Endothelial cell of hepatic sinusoid (primary cell): ENCODE data around the gene SPATA20.

Experiments used
- in situ Hi-C: cut with HindIII; loops from 2 replicates; pipeline ENCODE4 v1.10.0; 2017; ENCODE audit warnings: low sequenced_read_pairs

SPATA20 gene

GRCh38 chr17:50594128-50594823 is 47.3 kb downstream of the SPATA20 start:
- in situ Hi-C loops, result loop anchor here (5.0 kb wide), 1 partner anchor 33 kb away; no protein-coding TSS in a partner anchor

GRCh38 chr17:50594892-50595291 is 47.9 kb downstream of the SPATA20 start:
- in situ Hi-C loops, result loop anchor here (5.0 kb wide), 1 partner anchor 32 kb away; no protein-coding TSS in a partner anchor

- in situ Hi-C loops, result no loop called here
Observed at GRCh38 chr17:50596191-50597037, 49.4 kb downstream of the SPATA20 start.

- in situ Hi-C loops, result no loop called here
Observed at GRCh38 chr17:50598487-50598886, 51.5 kb downstream of the SPATA20 start.

GRCh38 chr17:50599606-50600005 is 52.6 kb downstream of the SPATA20 start:
- in situ Hi-C loops, result no loop called here

GRCh38 chr17:50601823-50602375 is 54.9 kb downstream of the SPATA20 start:
- in situ Hi-C loops, result no loop called here

GRCh38 chr17:50602836-50603235 is 55.9 kb downstream of the SPATA20 start:
- in situ Hi-C loops, result no loop called here

GRCh38 chr17:50603340-50603739 is 56.4 kb downstream of the SPATA20 start:
- in situ Hi-C loops, result no loop called here

- in situ Hi-C loops, result no loop called here
Observed at GRCh38 chr17:50604513-50604912, 57.5 kb downstream of the SPATA20 start.

GRCh38 chr17:50605429-50605828 is 58.5 kb downstream of the SPATA20 start:
- in situ Hi-C loops, result no loop called here
